Chondrocyte (in vitro differentiated cells): Measurements from ENCODE around the gene DELE1. TPM values are rescaled to one million over a fixed set of nuclear protein-coding genes. Genes with fewer than 3 reads are reported as not detected.

Source experiments
- DNase-seq: peaks from one replicate; pipeline ENCODE4 v3.0.0; 2021; ENCODE audit warnings: mixed read lengths, low spot score
- H3K27ac Mint-ChIP-seq: one replicate; pipeline ENCODE4 v1.8.0; 2021; ENCODE audit warnings: mild to moderate bottlenecking, moderate library complexity, mixed read lengths; ENCODE audit not compliant: unreplicated experiment
- H3K27me3 Mint-ChIP-seq: 2 replicates; pipeline ENCODE4 v1.8.0; 2021; ENCODE audit warnings: low read depth, mixed read lengths
- H3K36me3 Mint-ChIP-seq: 2 replicates; pipeline ENCODE4 v1.8.0; 2021; ENCODE audit warnings: low read depth, mixed read lengths
- H3K4me1 Mint-ChIP-seq: 2 replicates; pipeline ENCODE4 v1.8.0; 2021; ENCODE audit warnings: low read depth, mild to moderate bottlenecking, mixed read lengths
- H3K4me3 Mint-ChIP-seq: one replicate; pipeline ENCODE4 v1.8.0; 2021; ENCODE audit warnings: mild to moderate bottlenecking, moderate library complexity, mixed read lengths; ENCODE audit not compliant: unreplicated experiment
- H3K9me3 Mint-ChIP-seq: 2 replicates; pipeline ENCODE4 v1.8.0; 2021; ENCODE audit warnings: low read depth, mixed read lengths
- total RNA-seq: library from RNA; stranded (reverse); gene quantifications from 3 replicates; pipeline ENCODE4 v1.2.1, GENCODE V29; 2021
- TF ChIP-seq, protein P1 (sequence below): fragments of 200-600 bp; sonication (generic); IDR thresholded peaks from 2 replicates; pipeline ENCODE4 v1.5.0; 2021; ENCODE audit warnings: antibody characterized with exemption, mild to moderate bottlenecking, moderate library complexity

The DELE1 gene
- total RNA-seq, 1 donor from 2014 or later = 43.8 TPM

DNA sequence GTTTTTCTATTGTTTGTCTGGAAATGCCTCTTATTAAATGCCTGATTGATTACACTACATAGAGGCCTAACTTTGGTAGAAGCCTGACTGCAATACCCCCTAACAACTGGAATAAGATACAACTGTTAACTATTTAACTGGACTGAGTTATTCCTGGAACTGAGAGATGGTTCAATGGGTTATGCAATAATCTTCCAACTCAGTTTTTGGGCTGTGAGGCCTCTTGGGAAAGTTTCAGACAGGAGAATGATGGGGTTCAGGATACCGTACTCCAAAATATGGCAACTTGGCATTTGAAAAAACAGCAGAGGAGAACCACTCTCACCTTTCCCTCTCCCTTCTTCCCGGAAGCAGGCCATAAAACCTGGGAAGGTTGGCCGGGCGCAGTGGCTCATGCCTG lies 26.2 kb upstream of the DELE1 start:
- Mint-ChIP-seq H3K9me3 (no peaks in the 10 kb centered on the region), H3K36me3 (peaks cover 2% of the 10 kb centered on the region), H3K4me3 (no peak overlapping the region), H3K27ac (no peak overlapping the region), H3K27me3 (peaks cover 10% of the 10 kb centered on the region), H3K4me1 (no peaks in the 10 kb centered on the region)
- TF ChIP-seq, protein P1, sequence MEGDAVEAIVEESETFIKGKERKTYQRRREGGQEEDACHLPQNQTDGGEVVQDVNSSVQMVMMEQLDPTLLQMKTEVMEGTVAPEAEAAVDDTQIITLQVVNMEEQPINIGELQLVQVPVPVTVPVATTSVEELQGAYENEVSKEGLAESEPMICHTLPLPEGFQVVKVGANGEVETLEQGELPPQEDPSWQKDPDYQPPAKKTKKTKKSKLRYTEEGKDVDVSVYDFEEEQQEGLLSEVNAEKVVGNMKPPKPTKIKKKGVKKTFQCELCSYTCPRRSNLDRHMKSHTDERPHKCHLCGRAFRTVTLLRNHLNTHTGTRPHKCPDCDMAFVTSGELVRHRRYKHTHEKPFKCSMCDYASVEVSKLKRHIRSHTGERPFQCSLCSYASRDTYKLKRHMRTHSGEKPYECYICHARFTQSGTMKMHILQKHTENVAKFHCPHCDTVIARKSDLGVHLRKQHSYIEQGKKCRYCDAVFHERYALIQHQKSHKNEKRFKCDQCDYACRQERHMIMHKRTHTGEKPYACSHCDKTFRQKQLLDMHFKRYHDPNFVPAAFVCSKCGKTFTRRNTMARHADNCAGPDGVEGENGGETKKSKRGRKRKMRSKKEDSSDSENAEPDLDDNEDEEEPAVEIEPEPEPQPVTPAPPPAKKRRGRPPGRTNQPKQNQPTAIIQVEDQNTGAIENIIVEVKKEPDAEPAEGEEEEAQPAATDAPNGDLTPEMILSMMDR = no peak
- no peak for DNase-seq

DNA sequence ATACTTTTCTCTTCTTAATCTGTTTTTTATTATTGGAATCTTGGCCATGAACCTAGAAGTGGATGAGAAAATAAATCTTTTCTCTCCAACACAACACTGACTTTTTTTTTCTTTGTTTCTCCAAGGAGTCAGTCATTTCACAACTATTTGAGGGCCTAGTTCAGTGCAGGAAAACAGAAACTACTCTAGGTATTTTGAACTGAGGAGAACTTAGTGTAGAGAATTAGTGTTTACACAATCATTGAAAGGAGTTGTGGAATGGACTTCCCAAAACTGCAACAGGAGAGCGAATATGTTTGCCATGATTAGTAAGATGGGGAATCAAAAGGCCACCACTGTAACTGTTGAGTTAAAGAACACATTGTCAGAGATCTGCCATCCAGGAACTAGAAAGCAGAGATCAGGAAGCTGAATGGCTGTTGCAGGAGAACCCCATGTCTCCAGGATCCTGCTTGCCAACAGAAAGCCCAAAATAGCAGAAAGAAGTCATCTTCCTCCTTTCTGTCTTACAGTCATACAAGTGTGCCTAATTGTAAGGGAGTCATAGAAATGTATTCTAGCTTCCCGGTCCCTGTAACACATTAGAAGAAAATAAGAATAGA lies 25.1 kb upstream of the DELE1 start:
- Mint-ChIP-seq H3K4me3 (no peak overlapping the region), H3K27ac (no peak overlapping the region), H3K4me1 (no peaks in the 10 kb centered on the region), H3K36me3 (peaks cover 2% of the 10 kb centered on the region), H3K27me3 (peaks cover 13% of the 10 kb centered on the region), H3K9me3 (no peaks in the 10 kb centered on the region)
- no peak for DNase-seq
- TF ChIP-seq, protein P1 = no peak

DNA sequence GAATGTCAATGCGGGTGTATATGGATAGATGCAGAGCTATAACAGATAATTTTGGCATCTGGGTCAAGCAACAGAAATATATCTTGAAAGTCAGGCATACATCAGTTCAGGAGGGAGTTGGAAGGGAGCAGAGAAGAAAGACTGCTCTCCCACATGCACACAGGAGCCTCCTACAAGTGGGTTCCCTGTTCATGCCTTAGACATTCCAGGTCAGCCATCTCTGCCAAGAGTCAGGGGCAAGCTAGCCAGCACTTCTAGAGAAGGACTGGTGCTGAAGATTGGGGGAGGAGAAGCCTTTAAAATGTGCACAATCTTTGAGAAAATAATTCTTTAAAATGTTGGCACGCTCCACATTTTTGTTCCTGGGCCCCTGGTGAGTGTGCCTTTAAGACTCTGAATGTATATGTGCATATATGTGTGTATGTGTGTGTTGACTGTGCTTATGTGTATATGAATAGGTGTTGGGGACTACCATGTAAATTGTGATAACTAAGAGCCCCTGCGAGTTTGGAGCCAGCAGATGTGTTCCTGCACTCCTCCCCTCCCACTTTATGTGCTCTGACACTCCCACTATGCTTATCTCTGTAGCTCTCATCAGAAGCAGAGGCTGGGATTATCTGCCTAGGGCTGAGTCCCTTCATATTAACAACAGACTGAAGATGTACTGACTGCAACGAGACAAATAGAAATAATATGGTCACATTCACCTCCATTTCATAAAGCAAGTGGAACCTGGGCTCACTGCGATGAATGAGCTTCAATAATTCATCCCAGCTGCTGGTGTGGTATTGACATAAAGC lies 21.5 kb upstream of the DELE1 start:
- Mint-ChIP-seq H3K4me1 (no peaks in the 10 kb centered on the region), H3K9me3 (peaks cover 3% of the 10 kb centered on the region), H3K36me3 (no peaks in the 10 kb centered on the region), H3K27me3 (peaks cover 10% of the 10 kb centered on the region), H3K4me3 (no peak overlapping the region), H3K27ac (no peak overlapping the region)
- no peak for DNase-seq
- TF ChIP-seq, protein P1 = no peak

GRCh38 chr5:141903261-141903660 lies 20.4 kb upstream of the DELE1 start:
- H3K4me3 Mint-ChIP-seq = no peak overlapping the region
- no peaks in the 10 kb centered on the region for H3K36me3 Mint-ChIP-seq
- TF ChIP-seq, protein P1 = no peak
- peaks cover 3% of the 10 kb centered on the region for H3K9me3 Mint-ChIP-seq
- no peak for DNase-seq
- H3K4me1 Mint-ChIP-seq = no peaks in the 10 kb centered on the region
- H3K27me3 Mint-ChIP-seq = peaks cover 10% of the 10 kb centered on the region
- no peak overlapping the region for H3K27ac Mint-ChIP-seq

DNA sequence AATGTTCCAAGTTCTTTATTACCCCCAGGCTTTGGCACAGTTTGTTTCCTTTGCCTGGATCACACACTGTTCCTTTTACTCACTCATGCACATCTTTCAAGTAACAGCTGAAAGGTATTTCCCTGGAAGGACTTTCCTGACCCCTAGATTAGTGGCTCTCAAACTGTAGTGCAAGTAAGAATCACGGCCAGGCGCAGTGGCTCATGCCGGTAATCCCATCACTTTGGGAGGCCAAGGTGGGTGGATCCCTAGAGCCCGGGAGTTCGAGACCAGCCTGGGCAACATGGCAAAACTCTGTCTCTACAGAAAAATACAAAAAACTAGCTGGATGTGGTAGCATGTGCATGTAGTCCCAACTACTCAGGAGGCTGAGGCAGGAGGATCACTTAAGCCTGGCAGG lies 19.1 kb upstream of the DELE1 start:
- TF ChIP-seq, protein P1 = no peak
- no peak overlapping the region for H3K4me3 Mint-ChIP-seq
- H3K9me3 Mint-ChIP-seq = peaks cover 3% of the 10 kb centered on the region
- no peaks in the 10 kb centered on the region for H3K36me3 Mint-ChIP-seq
- peaks cover 10% of the 10 kb centered on the region for H3K27me3 Mint-ChIP-seq
- no peak for DNase-seq
- no peak overlapping the region for H3K27ac Mint-ChIP-seq
- no peaks in the 10 kb centered on the region for H3K4me1 Mint-ChIP-seq
